Esophagus muscularis mucosa (tissue), 4 donors: ENCODE results near the gene SLC23A3. TPM values are rescaled to one million over a fixed set of nuclear protein-coding genes. Genes with fewer than 3 reads are reported as not detected.

Experiments
- DNase-seq: peaks from one replicate; pipeline ENCODE4 v3.0.0-alpha.2; 2017; ENCODE audit errors: extremely low spot score
- H3K27ac ChIP-seq, 4 donors: fragments of 200-600 bp; sonication (generic); replicated peaks in 1 of 4; 1 replicate in 3 of 4; 2 replicates in 1 of 4; pipeline ENCODE4 v1.5.1; 2016 to 2019; ENCODE audit warnings: mild to moderate bottlenecking in 1 of 4
- H3K27me3 ChIP-seq, 4 donors: fragments of 200-600 bp; sonication (generic); one replicate each; pipeline versions ENCODE4 v1.5.1 to v1.6.0; 2016 to 2019
- H3K36me3 ChIP-seq, 4 donors: fragments of 200-600 bp; sonication (generic); one replicate each; pipeline ENCODE4 v1.5.1; 2016 to 2019
- H3K4me1 ChIP-seq, 4 donors: fragments of 200-600 bp; sonication (generic); one replicate each; pipeline ENCODE4 v1.5.1; 2016 to 2019
- H3K4me3 ChIP-seq, 4 donors: fragments of 200-600 bp; sonication (generic); 1 replicate in 2 of 4; 2 replicates in 2 of 4; pipeline ENCODE4 v1.5.1; 2016 to 2019; ENCODE audit warnings: mild to moderate bottlenecking in 4 of 4, moderate library complexity in 1 of 4
- H3K9me3 ChIP-seq, 4 donors: fragments of 200-600 bp; sonication (generic); 1 replicate in 3 of 4; 2 replicates in 1 of 4; pipeline ENCODE4 v1.5.1; 2016 to 2019
- EP300 ChIP-seq: sonication (generic); formaldehyde crosslinking; IDR thresholded peaks from one replicate; pipeline ENCODE4 v1.6.1; 2017; ENCODE audit warnings: antibody characterized with exemption
- POLR2A ChIP-seq: fragments of 450-650 bp; IDR thresholded peaks from one replicate; pipeline ENCODE4 v1.6.1; 2017; ENCODE audit warnings: antibody characterized with exemption, moderate library complexity, mild to moderate bottlenecking, low read depth
- POLR2AphosphoS5 ChIP-seq, 2 donors: sonication (generic); formaldehyde crosslinking; IDR thresholded peaks; one replicate each; pipeline ENCODE4 v1.6.1; 2017; ENCODE audit warnings: antibody characterized with exemption in 2 of 2
- WGBS: methylation state at CpG from one replicate; pipeline ENCODE4 v1.1.5; 2018; 5-methylcytosine and 5-hydroxymethylcytosine counted together
- intact Hi-C: fragments of 100-400 bp; cut with DNase I; formaldehyde crosslinking; loops from one replicate; pipeline ENCODE4 v1.15.1; 2023
- total RNA-seq, 4 donors: library from RNA; depleted of rRNA; stranded (reverse); fragments of >200 nt; gene quantifications; one replicate each; pipeline versions ENCODE4 v1.1.0 to v1.2.1, GENCODE V29; 2016
- TF ChIP-seq, protein P1 (sequence below), 3 experiments: fragments of 200-600 bp in 2 of 3; fragments of 450-650 bp in 1 of 3; sonication (generic) in 2 of 3; IDR thresholded peaks; one replicate each; pipeline ENCODE4 v1.5.1; 2017 to 2019; ENCODE audit warnings: antibody characterized with exemption in 3 of 3, mild to moderate bottlenecking in 2 of 3, moderate library complexity in 1 of 3

Gene SLC23A3
- total RNA-seq, 4 donors from 2014 or later, result 0.23 to 0.58 (median 0.37) TPM

GRCh38 chr2:219125886-219126270, 44.0 kb downstream of the SLC23A3 start:
- H3K27ac ChIP-seq, result no peak overlapping the region
- intact Hi-C loops, result no loop called here

DNA sequence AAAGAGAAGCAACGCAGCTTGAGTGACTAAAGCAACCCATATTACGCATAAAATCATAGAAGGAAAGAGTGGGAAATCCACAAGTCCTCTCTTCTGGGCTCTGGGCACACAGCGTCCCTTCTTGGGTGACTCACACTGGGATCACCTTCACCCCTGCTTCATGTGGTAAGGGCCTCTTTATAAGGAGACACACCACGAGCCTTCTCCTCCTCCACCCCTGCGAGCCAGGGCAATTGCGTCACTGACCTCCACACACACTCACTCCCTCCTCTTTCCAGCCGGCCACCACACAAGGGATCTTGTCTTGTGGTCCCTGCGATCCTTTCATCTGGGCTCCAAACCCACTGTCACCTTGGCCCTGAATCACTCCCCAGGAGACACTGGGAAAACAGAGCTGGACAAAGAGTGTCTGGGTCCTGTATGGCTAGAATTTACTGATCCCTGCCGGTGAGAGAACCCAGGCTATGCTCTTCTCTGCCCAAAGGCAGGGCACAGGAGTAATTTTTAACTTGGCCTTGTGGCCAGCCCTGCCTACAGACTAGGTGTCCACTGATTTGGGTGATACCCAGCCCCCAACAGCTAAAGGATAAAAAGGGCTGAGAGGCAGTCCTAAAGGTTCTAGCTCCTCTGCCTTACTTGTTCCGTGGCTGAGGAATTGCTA, 44.5 kb downstream of the SLC23A3 start:
- TF ChIP-seq, protein P1, sequence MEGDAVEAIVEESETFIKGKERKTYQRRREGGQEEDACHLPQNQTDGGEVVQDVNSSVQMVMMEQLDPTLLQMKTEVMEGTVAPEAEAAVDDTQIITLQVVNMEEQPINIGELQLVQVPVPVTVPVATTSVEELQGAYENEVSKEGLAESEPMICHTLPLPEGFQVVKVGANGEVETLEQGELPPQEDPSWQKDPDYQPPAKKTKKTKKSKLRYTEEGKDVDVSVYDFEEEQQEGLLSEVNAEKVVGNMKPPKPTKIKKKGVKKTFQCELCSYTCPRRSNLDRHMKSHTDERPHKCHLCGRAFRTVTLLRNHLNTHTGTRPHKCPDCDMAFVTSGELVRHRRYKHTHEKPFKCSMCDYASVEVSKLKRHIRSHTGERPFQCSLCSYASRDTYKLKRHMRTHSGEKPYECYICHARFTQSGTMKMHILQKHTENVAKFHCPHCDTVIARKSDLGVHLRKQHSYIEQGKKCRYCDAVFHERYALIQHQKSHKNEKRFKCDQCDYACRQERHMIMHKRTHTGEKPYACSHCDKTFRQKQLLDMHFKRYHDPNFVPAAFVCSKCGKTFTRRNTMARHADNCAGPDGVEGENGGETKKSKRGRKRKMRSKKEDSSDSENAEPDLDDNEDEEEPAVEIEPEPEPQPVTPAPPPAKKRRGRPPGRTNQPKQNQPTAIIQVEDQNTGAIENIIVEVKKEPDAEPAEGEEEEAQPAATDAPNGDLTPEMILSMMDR (IDR thresholded peaks at IDR 0.05), result no peak
- TF ChIP-seq POLR2AphosphoS5 (IDR thresholded peaks at IDR 0.05) (no peak), EP300 (no peak), POLR2A (no peak)
- intact Hi-C loops, result no loop called here
- WGBS, result 89% methylated on average over 10 of the region's 10 CpGs

More at GRCh38 chr2:219125886-219126270, 44.0 kb downstream of the SLC23A3 start:
- Histone ChIP-seq H3K4me1 (peaks cover 0 to 13% (median 7%) of the 10 kb centered on the region in 4 donors), H3K9me3 (no peaks in the 10 kb centered on the region), H3K4me3 (no peak overlapping the region), H3K36me3 (no peaks in the 10 kb centered on the region), H3K27me3 (no peaks in the 10 kb centered on the region)
- no peak for TF ChIP-seq POLR2A
- TF ChIP-seq, protein P1 (IDR thresholded peaks at IDR 0.05), result no peak
- TF ChIP-seq EP300, result no peak
- no peak for TF ChIP-seq POLR2AphosphoS5 (IDR thresholded peaks at IDR 0.05)
- no peak for DNase-seq
- WGBS, result 88% methylated on average over 1 of the region's 1 CpG

DNA sequence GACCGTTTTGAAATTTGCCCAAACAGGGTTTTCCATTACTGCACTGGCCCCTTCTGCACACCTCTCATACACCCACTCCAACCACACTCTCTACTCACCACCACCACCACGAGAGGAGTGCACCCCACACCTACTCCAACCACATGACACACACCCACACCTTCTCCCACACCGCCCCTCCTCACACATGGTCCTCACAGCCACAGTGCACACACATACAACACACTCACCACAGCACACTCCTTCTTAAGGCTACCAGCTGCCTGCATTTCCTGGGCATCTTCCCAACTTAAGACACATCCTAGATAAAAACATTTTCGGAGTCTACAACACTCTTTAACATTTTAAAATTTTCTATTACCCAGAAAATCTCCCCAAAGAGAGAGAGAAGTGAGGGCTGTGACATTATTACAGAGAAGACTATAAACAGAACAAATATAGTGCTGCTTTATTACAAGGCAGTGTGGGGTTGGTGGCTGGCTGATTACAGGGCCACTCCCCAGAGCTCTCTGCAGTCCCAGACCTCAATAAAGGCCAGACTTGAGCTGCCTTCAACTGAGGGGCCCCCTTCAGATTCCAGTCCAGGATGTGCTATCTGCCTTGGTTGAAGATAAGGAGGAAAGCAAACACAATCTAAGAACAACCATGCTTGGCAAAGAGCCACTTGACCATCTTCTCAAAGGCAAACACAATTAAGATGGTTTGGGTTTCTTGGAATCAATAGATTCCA, 45.3 kb downstream of the SLC23A3 start:
- Histone ChIP-seq H3K36me3 (no peaks in the 10 kb centered on the region), H3K27me3 (no peaks in the 10 kb centered on the region), H3K4me3 (no peak overlapping the region), H3K9me3 (no peaks in the 10 kb centered on the region), H3K27ac (no peak overlapping the region), H3K4me1 (peaks cover 0 to 10% (median 6%) of the 10 kb centered on the region in 4 donors)
- no peak for TF ChIP-seq EP300
- no peak for TF ChIP-seq POLR2AphosphoS5 (IDR thresholded peaks at IDR 0.05)
- TF ChIP-seq POLR2A, result no peak
- TF ChIP-seq, protein P1 (IDR thresholded peaks at IDR 0.05), result no peak
- DNase-seq, result no peak
- WGBS, result 82% methylated on average over 4 of the region's 4 CpGs
- intact Hi-C loops, result loop anchor here (5.0 kb wide), 1 partner anchor 62 kb away; the partner anchor contains the start of gene IHH

More for the DNA sequence above, 44.5 kb downstream of the SLC23A3 start:
- Histone ChIP-seq H3K4me1 (peaks cover 0 to 10% (median 6%) of the 10 kb centered on the region in 4 donors), H3K9me3 (no peaks in the 10 kb centered on the region), H3K27me3 (no peaks in the 10 kb centered on the region), H3K27ac (no peak overlapping the region), H3K4me3 (no peak overlapping the region), H3K36me3 (no peaks in the 10 kb centered on the region)
- no peak for DNase-seq

DNA sequence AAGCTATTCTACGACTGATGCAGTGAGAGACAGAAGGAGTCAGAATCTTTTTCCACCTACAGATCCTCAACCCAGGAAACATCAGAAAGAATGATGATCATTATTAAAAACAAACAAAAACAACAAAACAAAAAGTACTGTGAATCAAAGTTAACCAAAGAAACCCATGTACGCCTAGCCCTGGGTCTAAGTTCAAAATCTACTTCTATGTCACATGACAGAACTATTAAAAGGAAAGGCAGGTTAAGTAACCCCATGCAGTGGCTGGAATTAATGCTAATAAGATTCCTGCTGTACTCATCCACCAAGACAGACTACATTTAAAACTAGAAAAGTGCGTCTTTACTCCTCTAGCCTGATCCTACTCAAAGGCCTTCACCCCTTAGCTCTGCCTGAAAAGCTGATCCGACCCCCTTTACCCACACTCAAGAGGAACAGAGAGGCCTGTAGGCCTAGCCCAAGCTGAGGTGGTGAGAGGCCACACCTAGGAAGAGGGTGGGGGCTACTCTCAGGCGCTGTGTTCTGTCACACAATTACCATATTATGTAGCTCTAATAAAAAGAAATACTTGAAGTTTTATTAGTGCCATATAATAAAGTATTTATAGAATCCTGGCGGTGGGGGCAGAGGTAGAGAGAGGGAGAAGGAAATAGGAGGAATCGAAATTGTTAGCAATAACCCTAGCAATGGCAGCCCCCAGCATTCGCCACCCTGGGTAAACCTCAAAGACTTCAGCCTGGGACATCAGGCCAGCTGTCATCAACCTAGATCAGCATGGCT, 46.3 kb downstream of the SLC23A3 start:
- 92% methylated on average over 8 of the region's 8 CpGs for WGBS
- TF ChIP-seq EP300, result no peak
- TF ChIP-seq POLR2AphosphoS5 (IDR thresholded peaks at IDR 0.05), result no peak
- Histone ChIP-seq H3K4me3 (no peak overlapping the region), H3K36me3 (no peaks in the 10 kb centered on the region), H3K9me3 (no peaks in the 10 kb centered on the region), H3K27me3 (no peaks in the 10 kb centered on the region), H3K27ac (no peak overlapping the region), H3K4me1 (peaks cover 0 to 10% (median 4%) of the 10 kb centered on the region in 4 donors)
- no peak for DNase-seq
- intact Hi-C loops, result loop anchor here (5.0 kb wide), 1 partner anchor 61 kb away; the partner anchor contains the start of gene IHH
